ENCODE measurements around the gene PSD4.

GRCh38 chr2:113176696-113177355 lies 3.1 kb downstream of the PSD4 start:
- TF ChIP-seq, protein P1, sequence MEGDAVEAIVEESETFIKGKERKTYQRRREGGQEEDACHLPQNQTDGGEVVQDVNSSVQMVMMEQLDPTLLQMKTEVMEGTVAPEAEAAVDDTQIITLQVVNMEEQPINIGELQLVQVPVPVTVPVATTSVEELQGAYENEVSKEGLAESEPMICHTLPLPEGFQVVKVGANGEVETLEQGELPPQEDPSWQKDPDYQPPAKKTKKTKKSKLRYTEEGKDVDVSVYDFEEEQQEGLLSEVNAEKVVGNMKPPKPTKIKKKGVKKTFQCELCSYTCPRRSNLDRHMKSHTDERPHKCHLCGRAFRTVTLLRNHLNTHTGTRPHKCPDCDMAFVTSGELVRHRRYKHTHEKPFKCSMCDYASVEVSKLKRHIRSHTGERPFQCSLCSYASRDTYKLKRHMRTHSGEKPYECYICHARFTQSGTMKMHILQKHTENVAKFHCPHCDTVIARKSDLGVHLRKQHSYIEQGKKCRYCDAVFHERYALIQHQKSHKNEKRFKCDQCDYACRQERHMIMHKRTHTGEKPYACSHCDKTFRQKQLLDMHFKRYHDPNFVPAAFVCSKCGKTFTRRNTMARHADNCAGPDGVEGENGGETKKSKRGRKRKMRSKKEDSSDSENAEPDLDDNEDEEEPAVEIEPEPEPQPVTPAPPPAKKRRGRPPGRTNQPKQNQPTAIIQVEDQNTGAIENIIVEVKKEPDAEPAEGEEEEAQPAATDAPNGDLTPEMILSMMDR (IDR thresholded peaks at IDR 0.05), result no peak
- TF ChIP-seq POLR2A (IDR thresholded peaks at IDR 0.05) (no peak), EP300 (IDR thresholded peaks at IDR 0.05; ENCODE audit: low read depth) (no peak)
